ENCODE results near the gene PROB1. TPM values are rescaled to one million over a fixed set of nuclear protein-coding genes. Genes with fewer than 3 reads are reported as not detected.
"Not testable (repeated sequence)": the region's sequence is repeated elsewhere in the genome, so short reads cannot be mapped to it uniquely, and the experiment has no call there.

The PROB1 gene
- polyA plus RNA-seq, 3 donors = 2.4 to 4.3 (median 3.4) TPM

DNA sequence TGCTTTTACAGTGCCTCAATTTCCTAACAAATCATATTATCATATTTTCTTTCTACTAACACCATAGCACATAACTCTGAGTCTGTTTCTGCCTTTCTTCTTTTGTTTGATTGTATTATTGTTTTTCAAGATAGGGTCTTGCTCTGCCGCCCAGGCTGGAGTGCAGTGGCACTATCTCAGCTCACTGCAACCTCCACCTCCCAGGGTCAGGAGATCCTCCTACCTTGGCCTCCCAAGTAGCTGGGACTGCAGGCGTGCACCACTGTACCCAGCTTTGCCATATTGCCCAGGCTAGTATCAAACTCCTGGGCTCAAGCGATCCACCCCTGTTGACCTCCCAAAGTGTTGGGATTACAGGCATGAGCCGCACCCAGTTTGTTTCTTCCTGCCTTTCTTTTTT lies 34.5 kb downstream of the PROB1 start:
- DNase-seq (ENCODE audit: extremely low read depth in 1 of 11, low read depth in 9 of 11, low spot score in 4 of 11) = no peak

DNA sequence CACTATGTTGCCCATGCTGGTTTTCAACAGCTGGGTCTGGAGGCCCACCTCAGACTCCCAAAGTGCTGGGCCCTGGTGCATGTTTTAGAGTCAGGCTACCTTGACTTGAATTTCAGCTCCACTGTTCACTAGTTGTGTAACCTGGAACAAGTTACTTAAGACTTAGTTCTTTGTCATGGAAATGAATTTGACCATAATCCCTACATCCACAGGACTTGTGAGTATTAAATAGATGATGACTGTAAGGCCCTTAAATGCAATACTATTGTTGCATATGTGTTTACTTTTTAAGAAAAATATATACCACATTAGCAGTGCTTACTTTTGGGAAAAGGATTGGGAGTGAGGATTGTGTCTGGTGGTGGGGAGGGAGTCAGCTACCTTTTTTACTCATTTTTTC lies 36.8 kb downstream of the PROB1 start:
- no peak for DNase-seq (ENCODE audit: extremely low read depth in 1 of 11, low read depth in 9 of 11, low spot score in 4 of 11)

DNA sequence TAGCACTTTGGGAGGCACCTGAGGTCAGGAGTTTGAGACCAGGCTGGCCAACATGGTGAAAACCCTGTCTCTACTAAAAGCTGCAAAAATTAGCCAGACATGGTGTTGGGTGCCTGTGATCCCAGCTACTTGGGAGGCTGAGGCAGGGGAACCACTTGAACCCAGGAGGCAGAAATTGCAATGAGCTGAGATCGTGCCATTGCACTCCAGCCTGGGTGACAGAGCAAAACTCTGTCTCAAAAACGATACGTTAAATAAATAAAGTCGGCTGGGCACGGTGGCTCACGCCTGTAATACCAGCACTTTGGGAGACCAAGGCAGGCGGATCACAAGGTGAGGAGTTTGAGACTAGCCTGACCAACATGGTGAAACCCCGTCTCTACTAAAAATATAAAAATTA lies 39.0 kb downstream of the PROB1 start:
- not testable (repeated sequence) for DNase-seq (ENCODE audit: extremely low read depth in 1 of 11, low read depth in 9 of 11, low spot score in 4 of 11)

DNA sequence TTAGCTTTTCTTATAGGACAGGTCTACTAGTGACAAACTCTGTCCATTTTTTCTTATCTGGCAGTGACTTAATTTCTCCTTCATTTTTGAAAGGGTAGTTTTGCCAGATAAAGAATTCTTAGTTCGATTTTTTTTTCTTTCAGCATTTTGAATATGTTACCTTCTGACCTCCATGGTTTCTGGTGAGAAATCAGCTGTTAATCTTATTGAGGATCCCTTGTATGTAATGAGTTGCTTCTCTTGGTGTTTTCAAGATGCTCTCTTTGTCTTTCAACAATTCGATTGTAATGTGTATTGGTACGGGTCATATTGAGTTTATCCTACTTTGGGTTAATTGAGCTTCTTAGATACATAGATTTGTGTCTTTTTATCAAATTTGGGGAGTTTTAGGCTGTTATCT lies 40.7 kb downstream of the PROB1 start:
- DNase-seq (ENCODE audit: extremely low read depth in 1 of 11, low read depth in 9 of 11, low spot score in 4 of 11) = no peak

DNA sequence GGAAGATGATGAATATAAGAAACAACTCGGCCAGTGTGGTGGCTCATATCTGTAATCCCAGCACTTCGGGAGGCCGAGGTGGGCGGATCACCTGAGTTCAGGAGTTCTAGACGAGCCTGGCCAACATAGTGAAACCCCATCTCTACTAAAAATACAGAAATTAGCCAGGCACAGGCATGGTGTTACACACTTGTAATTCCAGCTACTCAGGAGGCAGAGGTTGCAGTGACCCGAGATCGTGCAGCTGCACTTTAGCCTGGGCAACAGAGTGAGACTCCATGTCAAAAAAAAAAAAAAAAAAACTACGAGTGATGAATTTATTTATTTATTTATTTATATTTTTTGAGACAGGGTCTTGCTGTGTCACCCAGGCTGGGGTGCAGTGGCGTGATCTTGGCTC lies 47.0 kb downstream of the PROB1 start:
- DNase-seq (ENCODE audit: extremely low read depth in 1 of 11, low read depth in 9 of 11, low spot score in 4 of 11) = not testable (repeated sequence)

DNA sequence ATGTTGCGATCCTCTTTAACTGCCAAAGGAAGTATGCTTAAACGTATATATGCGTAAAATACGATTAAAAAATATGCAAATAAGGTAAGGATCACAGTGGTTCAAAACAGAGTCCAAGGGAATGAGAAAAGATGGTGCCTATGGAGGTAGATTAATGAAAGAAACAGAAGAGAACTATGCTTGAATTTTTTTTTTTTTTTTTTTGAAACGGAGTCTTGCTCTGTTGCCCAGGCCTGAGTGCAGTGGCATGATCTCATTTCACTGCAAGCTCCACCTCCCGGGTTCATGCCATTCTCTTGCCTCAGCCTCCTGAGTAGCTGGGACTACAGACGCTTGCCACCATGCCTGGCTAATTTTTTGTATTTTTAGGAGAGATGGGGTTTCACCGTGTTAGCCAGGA lies 49.5 kb downstream of the PROB1 start:
- not testable (repeated sequence) for DNase-seq (ENCODE audit: extremely low read depth in 1 of 11, low read depth in 9 of 11, low spot score in 4 of 11)

DNA sequence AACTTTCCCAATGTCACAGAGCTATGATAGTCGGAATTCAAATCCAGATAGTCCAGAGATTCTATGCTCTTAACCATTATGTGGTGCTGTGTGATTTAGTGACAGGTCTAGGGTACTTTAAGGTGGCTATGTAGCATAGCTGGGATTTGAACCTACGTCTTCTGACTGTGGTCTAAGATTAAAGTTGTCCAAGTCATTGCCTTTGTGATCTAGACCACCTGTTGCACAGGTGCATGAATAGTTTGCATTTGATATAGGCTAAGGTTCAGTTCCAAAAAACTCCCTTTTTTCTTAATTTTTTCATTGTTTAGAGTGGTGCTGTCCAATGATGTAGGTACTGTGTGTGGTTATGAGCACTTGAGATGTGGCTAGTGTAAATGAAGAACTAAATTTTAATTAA lies 50.7 kb downstream of the PROB1 start:
- no peak for DNase-seq (ENCODE audit: extremely low read depth in 1 of 11, low read depth in 9 of 11, low spot score in 4 of 11)

DNA sequence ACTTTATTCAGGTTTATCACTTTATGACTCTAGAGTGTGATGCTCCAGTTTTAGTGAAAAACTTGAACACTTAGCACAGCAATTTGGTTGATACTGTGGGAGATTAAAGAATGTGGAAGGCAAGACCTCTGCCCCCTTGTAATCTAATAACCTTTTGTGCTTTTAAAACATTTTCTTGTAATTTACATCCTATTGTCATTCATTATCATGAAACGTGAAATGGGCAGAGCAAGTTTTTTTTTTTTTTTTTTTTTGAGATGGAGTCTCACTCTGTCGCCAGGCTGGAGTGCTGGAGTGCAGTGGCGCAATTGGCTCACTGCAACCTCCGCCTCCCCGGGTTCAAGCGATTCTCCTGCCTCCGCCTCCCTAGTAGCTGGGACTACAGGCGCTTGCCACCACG lies 51.4 kb downstream of the PROB1 start:
- DNase-seq (ENCODE audit: extremely low read depth in 1 of 11, low read depth in 9 of 11, low spot score in 4 of 11) = no peak

DNA sequence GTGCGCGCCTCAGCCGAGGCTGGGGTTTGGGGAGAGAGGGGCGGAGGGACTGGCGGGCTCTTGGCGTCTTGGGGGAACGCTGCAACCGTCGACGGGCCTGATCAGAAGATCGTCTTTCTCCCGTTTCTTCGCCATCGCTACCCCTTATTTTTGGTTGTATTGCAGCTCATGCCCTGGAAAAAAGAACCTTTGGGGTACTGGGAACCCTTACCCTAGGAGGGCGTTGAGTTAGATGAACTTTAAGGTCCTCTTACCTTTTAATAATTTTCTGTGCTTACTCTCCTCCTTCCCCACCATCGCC lies 52.5 kb downstream of the PROB1 start:
- DNase-seq (ENCODE audit: extremely low read depth in 1 of 11, low read depth in 9 of 11, low spot score in 4 of 11) = no peak

DNA sequence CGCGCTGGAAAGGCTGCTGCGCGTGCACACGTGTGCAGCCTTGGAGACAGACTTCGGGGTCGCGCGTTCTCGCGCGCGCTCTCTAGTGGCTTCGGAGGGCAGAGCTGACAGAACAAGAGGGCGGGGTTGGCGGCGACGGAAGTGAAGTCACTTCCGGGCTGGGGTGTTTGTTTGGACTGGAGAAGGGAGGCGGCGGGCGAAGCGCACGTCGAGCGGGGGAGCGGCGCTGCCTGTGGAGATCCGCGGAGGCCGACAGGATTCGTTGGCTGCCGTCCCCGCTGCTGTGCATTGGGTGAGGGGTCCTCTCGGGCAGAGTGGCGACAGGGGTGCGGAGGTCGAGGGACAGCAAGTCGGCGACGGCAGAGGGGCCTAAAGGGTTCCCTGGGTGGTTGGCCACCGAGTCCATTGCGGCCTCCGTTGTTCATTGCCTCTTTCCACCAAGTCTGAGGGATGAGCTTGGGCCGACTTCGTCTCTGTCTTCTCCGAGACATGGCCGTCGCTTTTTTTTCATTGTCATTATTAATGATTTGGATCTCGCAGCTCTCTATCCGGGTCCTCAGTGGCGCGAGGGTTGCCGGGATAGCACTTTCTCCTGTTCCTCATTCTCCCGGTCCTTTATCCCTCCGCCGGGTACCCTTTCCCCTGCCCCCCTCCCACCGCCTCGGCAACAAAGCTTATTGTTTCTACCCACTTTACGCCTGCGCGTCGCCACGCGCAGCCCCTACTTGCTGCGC lies 53.0 kb downstream of the PROB1 start, which contains the start of gene PAIP2:
Gene PAIP2 (plus strand): TSS at position 166 of the 734 bp plus-strand sequence. CDS start 21,931 bp downstream, outside the sequence.
- peak; percentile 94 to 99 (median 97) for DNase-seq (ENCODE audit: extremely low read depth in 1 of 11, low read depth in 9 of 11, low spot score in 4 of 11)

DNA sequence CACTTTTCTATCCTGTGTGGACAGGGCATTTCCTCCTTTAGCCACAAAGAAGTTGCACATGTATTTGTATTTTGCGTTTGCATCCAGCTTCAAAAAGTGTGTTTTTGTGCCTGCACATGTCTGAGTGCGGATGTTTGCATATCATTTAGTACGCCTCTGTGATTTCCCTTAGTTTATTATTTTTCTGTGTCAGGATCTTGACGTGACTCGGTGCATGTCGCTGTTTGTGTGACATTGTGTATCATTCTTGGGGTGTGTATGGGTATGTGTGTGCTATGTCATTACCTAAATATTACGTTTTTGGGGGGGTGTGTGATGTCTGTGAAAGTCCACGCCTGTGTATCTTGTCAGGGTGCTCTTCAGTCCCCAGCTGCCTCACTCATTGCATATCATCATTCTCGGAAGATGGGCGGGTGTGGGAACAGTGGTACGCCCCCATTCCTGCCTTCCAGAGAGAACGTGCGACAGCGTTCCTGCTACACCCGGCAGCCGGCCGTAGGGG lies 53.7 kb downstream of the PROB1 start:
- DNase-seq (ENCODE audit: extremely low read depth in 1 of 11, low read depth in 9 of 11, low spot score in 4 of 11) = no peak

Other genes with a start within 250 kb of the PROB1 start
- 10 to 100 TPM; 51.6 to 53.7 (median 53.2) TPM for gene SIL1, start 196.7 kb downstream of the PROB1 start, polyA plus RNA-seq (ENCODE audit: insufficient read length in 3 of 3)
- gene MATR3, start 101.4 kb downstream of the PROB1 start, polyA plus RNA-seq (ENCODE audit: insufficient read length in 3 of 3) = 100 to 1,000 TPM; 621 to 736 (median 661) TPM
- 100 to 1,000 TPM; 164 to 199 (median 175) TPM for gene PAIP2, start 53.2 kb downstream of the PROB1 start, polyA plus RNA-seq (ENCODE audit: insufficient read length in 3 of 3)
- 10 to 100 TPM; 11.8 to 21.7 (median 14.2) TPM for gene SLC23A1, start 11.8 kb downstream of the PROB1 start, polyA plus RNA-seq (ENCODE audit: insufficient read length in 3 of 3)
- 1 to 10 TPM in 1 of 3 donors, under 1 TPM in 2; 0.67 to 1.1 (median 0.83) TPM for gene MZB1, start 5.2 kb downstream of the PROB1 start, polyA plus RNA-seq (ENCODE audit: insufficient read length in 3 of 3)
- gene SPATA24, start 9.0 kb upstream of the PROB1 start, polyA plus RNA-seq (ENCODE audit: insufficient read length in 3 of 3) = 10 to 100 TPM; 10.9 to 14.9 (median 11.5) TPM
- 10 to 100 TPM; 23.8 to 24.9 (median 24.2) TPM for gene DNAJC18, start 44.4 kb upstream of the PROB1 start, polyA plus RNA-seq (ENCODE audit: insufficient read length in 3 of 3)
- 10 to 100 TPM; 21.0 to 25.8 (median 24.4) TPM for gene ECSCR, start 67.6 kb upstream of the PROB1 start, polyA plus RNA-seq (ENCODE audit: insufficient read length in 3 of 3)
- gene SMIM33, start 75.9 kb upstream of the PROB1 start, polyA plus RNA-seq (ENCODE audit: insufficient read length in 3 of 3) = under 1 TPM in 1 of 3 donors, not detected in 2; 0.06 TPM
- 10 to 100 TPM; 24.7 to 37.7 (median 36.8) TPM for gene STING1, start 87.7 kb upstream of the PROB1 start, polyA plus RNA-seq (ENCODE audit: insufficient read length in 3 of 3)
- 100 to 1,000 TPM; 137 to 186 (median 165) TPM for gene UBE2D2, start 166.2 kb upstream of the PROB1 start, polyA plus RNA-seq (ENCODE audit: insufficient read length in 3 of 3)